MM.1S (cell line): ENCODE results near the gene STK32C.

Experiments used
- DNase-seq: peaks from one replicate; pipeline ENCODE4 v3.0.0-alpha.2; 2015
- H2AFZ ChIP-seq: fragments of 300-600 bp; sonication (generic); 2 replicates; pipeline ENCODE4 v1.6.0; 2016; ENCODE audit warnings: antibody characterized with exemption, low read length
- H3F3A ChIP-seq: fragments of 300-600 bp; sonication (generic); 2 replicates; pipeline ENCODE4 v1.6.1; 2016; ENCODE audit warnings: mild to moderate bottlenecking, antibody characterized with exemption, low read length, moderate library complexity, mixed read lengths; ENCODE audit not compliant: insufficient read depth
- H3K27ac ChIP-seq: fragments of 300-600 bp; sonication (generic); 2 replicates; pipeline ENCODE4 v1.5.1; 2016; ENCODE audit warnings: mild to moderate bottlenecking, low read length
- H3K27me3 ChIP-seq: fragments of 300-600 bp; sonication (generic); replicated peaks from 2 replicates; pipeline ENCODE4 v1.6.0; 2016; ENCODE audit warnings: low read length; ENCODE audit not compliant: insufficient read depth
- H3K36me3 ChIP-seq: fragments of 300-600 bp; sonication (generic); replicated peaks from 2 replicates; pipeline ENCODE4 v1.6.1; 2016; ENCODE audit warnings: mild to moderate bottlenecking, low read length, mixed read lengths; ENCODE audit not compliant: insufficient read depth
- H3K4me1 ChIP-seq: fragments of 300-600 bp; sonication (generic); 2 replicates; pipeline ENCODE4 v1.6.1; 2016; ENCODE audit warnings: low read length, mixed read lengths
- H3K4me2 ChIP-seq: fragments of 300-600 bp; sonication (generic); 2 replicates; pipeline ENCODE4 v1.6.0; 2016; ENCODE audit warnings: low read depth, low read length
- H3K4me3 ChIP-seq: fragments of 300-600 bp; sonication (generic); 2 replicates; pipeline ENCODE4 v1.5.1; 2016; ENCODE audit warnings: low read length, mixed read lengths
- H3K79me2 ChIP-seq: fragments of 300-600 bp; sonication (generic); 2 replicates; pipeline ENCODE4 v1.6.1; 2016; ENCODE audit warnings: mixed run types, low read length, mixed read lengths
- H3K9ac ChIP-seq: fragments of 300-600 bp; sonication (generic); 2 replicates; pipeline ENCODE4 v1.6.1; 2016; ENCODE audit warnings: low read length, mixed read lengths
- H3K9me2 ChIP-seq: fragments of 300-600 bp; sonication (generic); replicated peaks from 2 replicates; pipeline ENCODE4 v1.6.1; 2016; ENCODE audit warnings: mild to moderate bottlenecking, low read length, mixed read lengths; ENCODE audit not compliant: insufficient read depth
- H3K9me3 ChIP-seq: fragments of 300-600 bp; sonication (generic); replicated peaks from 2 replicates; pipeline ENCODE4 v1.6.1; 2016; ENCODE audit warnings: mild to moderate bottlenecking, low read length, mixed read lengths; ENCODE audit not compliant: insufficient read depth
- H4K20me1 ChIP-seq: fragments of 300-600 bp; sonication (generic); 2 replicates; pipeline ENCODE4 v1.6.1; 2016; ENCODE audit warnings: mild to moderate bottlenecking, low read length, moderate library complexity, mixed read lengths; ENCODE audit not compliant: insufficient read depth
- EZH2 ChIP-seq: fragments of 300-600 bp; sonication (generic); optimal IDR thresholded peaks from 2 replicates; pipeline ENCODE3; 2017; ENCODE audit warnings: low read depth, mild to moderate bottlenecking, antibody characterized with exemption, low read length, mixed read lengths
- EZH2phosphoT487 ChIP-seq: fragments of 300-600 bp; sonication (generic); IDR thresholded peaks from 2 replicates; pipeline ENCODE4 v1.6.1; 2018; ENCODE audit warnings: antibody characterized with exemption, low read length
- TF ChIP-seq, protein P1 (sequence below): fragments of 300-600 bp; sonication (generic); IDR thresholded peaks from 2 replicates; pipeline ENCODE4 v1.5.1; 2016; ENCODE audit warnings: antibody characterized with exemption, low read length, mixed read lengths

STK32C gene

DNA sequence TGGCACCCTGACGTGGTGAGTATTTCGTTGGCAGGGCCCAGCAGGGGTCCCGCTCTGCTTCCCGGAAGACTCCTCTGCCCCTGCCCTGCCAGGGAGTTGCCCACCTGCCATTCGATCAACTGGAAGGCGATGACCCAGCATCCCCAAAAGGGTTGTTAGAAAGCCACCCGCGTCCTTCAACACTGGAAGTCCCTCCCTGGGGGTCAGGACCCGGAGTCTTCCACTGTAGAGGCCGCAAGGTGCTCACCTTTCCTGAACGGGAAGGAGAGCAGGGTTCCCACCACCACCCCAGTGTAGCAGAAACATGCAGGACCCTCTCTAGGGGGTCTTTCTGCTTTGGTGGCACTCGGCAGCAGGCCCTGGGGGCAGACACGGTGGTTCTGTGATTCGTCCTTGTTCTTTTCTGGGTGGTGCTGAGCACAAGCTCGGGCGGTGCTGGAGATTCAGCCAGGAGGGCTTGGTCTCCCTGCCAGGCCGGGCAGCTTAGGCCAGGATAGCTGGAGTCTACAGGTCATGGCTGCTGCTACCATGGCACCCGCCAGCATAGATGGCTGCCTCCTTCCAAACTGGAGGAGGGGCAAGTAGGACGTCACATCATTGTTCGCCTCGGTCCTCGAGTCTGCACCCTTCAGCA, 140.6 kb downstream of the STK32C start:
- H2AFZ ChIP-seq = 0 out of 2 replicates have a peak overlapping the region, but pooled peaks have one; percentile 27

DNA sequence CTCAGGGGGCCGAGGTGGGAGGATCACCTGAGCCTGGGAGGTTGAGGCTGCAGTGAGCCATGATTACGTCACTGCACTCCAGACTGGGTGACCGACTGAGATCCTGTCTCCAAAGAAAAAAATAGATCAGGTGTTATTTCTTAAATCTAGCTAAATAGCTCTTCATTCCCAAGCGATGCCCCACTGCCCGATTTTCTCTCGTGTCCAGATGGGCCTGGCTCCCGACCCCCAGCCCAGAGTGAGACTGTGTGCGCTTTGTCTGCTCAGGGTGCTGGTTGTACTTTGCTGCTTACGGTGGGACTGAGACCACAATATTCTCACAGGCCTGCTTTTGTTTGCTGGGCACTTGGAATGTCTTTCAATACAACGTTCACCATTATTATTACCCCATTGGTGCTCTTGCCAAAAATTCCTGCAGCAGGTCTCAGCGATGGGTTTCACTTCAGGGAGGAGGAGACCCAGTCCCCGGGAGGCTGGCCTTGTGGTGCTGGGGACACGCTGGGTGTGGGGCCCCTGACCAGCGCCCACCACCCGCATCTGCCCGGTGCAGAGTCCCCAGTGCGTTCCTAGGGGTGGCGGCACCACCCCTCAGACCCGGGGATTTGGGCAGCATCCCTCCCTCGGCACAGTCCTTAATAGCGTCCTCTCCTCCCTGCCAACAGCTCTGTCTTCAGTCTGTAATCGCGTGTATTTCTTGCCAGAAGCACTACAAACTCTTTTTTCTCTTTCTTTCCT, 141.4 kb downstream of the STK32C start:
- Histone ChIP-seq H2AFZ (0 out of 2 replicates have a peak overlapping the region, but pooled peaks have one; percentile 27), H3K9me2 (no peaks in the 10 kb centered on the region), H3K36me3 (no peaks in the 10 kb centered on the region), H3K4me2 (peak overlapping the region; percentile 76), H3K9me3 (no peaks in the 10 kb centered on the region), H3K27ac (no peak overlapping the region), H3K4me3 (peak overlapping the region; percentile 34; the same call in 1 of the 2 replicates), H3K79me2 (no peaks in the 10 kb centered on the region), H3F3A (no peaks in the 10 kb centered on the region), H4K20me1 (no peaks in the 10 kb centered on the region), H3K9ac (no peak overlapping the region), H3K4me1 (peaks cover 16% of the 10 kb centered on the region; the same call in 1 of the 2 replicates), H3K27me3 (peaks cover 58% of the 10 kb centered on the region)
- no peak for DNase-seq
- TF ChIP-seq EZH2phosphoT487 (no peak), EZH2 (no peak)

More for the DNA sequence above, 140.6 kb downstream of the STK32C start:
- TF ChIP-seq EZH2 (no peak), EZH2phosphoT487 (no peak)
- TF ChIP-seq, protein P1, sequence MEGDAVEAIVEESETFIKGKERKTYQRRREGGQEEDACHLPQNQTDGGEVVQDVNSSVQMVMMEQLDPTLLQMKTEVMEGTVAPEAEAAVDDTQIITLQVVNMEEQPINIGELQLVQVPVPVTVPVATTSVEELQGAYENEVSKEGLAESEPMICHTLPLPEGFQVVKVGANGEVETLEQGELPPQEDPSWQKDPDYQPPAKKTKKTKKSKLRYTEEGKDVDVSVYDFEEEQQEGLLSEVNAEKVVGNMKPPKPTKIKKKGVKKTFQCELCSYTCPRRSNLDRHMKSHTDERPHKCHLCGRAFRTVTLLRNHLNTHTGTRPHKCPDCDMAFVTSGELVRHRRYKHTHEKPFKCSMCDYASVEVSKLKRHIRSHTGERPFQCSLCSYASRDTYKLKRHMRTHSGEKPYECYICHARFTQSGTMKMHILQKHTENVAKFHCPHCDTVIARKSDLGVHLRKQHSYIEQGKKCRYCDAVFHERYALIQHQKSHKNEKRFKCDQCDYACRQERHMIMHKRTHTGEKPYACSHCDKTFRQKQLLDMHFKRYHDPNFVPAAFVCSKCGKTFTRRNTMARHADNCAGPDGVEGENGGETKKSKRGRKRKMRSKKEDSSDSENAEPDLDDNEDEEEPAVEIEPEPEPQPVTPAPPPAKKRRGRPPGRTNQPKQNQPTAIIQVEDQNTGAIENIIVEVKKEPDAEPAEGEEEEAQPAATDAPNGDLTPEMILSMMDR = no peak
- Histone ChIP-seq H3K4me3 (peak overlapping the region; percentile 34; the same call in 1 of the 2 replicates), H3K79me2 (no peaks in the 10 kb centered on the region), H4K20me1 (no peaks in the 10 kb centered on the region), H3K4me2 (peak overlapping the region; percentile 76), H3K9me2 (no peaks in the 10 kb centered on the region), H3F3A (no peaks in the 10 kb centered on the region), H3K27me3 (peaks cover 64% of the 10 kb centered on the region), H3K27ac (no peak overlapping the region), H3K9me3 (no peaks in the 10 kb centered on the region), H3K36me3 (no peaks in the 10 kb centered on the region), H3K9ac (no peak overlapping the region), H3K4me1 (peaks cover 16% of the 10 kb centered on the region; the same call in 1 of the 2 replicates)
- no peak for DNase-seq

DNA sequence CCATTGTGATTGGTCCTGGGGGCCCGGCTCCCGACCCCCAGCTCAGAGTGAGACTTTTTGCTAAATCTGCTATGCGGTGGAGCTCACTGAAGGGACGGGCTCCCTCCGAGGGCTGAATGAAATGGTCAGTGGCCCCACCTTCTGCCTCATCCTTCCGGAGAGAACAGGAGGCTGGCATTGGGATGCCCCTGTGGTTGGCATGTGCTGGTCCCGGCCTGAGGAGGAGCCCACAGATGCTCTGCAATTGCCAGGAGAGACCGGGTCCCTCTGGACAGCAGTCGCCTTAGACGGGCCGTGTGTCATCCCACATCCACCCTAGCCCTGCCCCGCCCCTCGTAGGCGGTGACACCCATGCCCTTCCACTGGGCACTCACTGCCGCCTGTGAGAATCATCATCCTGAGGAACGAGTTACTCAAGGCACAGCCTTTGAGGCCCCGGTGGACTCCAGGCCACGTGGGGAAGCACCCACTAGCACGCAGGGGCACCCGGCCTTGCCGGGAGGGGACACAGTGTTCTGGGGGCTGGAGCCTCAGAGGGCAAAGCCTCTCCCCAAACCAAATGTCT, 142.3 kb downstream of the STK32C start:
- no peak overlapping the region for H3K4me3 ChIP-seq
- TF ChIP-seq EZH2phosphoT487 (no peak), EZH2 (no peak)
- TF ChIP-seq, protein P1 = no peak
- H3K4me1 ChIP-seq = peaks cover 16% of the 10 kb centered on the region; the same call in 1 of the 2 replicates
- H3K27ac ChIP-seq = no peak overlapping the region
- no peaks in the 10 kb centered on the region for H3K79me2 ChIP-seq
- H3K36me3 ChIP-seq = no peaks in the 10 kb centered on the region
- no peak for DNase-seq
- H3F3A ChIP-seq = no peaks in the 10 kb centered on the region
- H2AFZ ChIP-seq = no peak overlapping the region
- H3K27me3 ChIP-seq = peaks cover 49% of the 10 kb centered on the region
- no peaks in the 10 kb centered on the region for H3K9me2 ChIP-seq
- no peak overlapping the region for H3K4me2 ChIP-seq
- H4K20me1 ChIP-seq = no peaks in the 10 kb centered on the region
- no peak overlapping the region for H3K9ac ChIP-seq
- H3K9me3 ChIP-seq = no peaks in the 10 kb centered on the region
